A549 treated with AZD9567 at 1 μM for 4 hours (cell line): Measurements from ENCODE around the gene SLX1A. TPM values are rescaled to one million over a fixed set of nuclear protein-coding genes. Genes with fewer than 3 reads are reported as not detected.

Experiments
- total RNA-seq: library from RNA; stranded (reverse); fragments of 200-300 nt; extraction: Qiagen RNA extraction; gene quantifications from 5 replicates; pipeline ENCODE4 v1.2.3, GENCODE V29; 2022; ENCODE audit not compliant: insufficient read depth

SLX1A gene
- 7.2 to 29.2 TPM (median 20.1 TPM) in 5 replicates for total RNA-seq

GRCh38 chr16:30193615-30194014 is at the start of gene SLX1A, which contains the start of gene BOLA2B:
TSS of gene SLX1A (plus strand) at chr16:30193875. CDS start at chr16:30194085, 210 bp downstream.
TSS of gene BOLA2B (minus strand) at chr16:30193666. CDS start at chr16:30193595, 71 bp downstream.

DNA sequence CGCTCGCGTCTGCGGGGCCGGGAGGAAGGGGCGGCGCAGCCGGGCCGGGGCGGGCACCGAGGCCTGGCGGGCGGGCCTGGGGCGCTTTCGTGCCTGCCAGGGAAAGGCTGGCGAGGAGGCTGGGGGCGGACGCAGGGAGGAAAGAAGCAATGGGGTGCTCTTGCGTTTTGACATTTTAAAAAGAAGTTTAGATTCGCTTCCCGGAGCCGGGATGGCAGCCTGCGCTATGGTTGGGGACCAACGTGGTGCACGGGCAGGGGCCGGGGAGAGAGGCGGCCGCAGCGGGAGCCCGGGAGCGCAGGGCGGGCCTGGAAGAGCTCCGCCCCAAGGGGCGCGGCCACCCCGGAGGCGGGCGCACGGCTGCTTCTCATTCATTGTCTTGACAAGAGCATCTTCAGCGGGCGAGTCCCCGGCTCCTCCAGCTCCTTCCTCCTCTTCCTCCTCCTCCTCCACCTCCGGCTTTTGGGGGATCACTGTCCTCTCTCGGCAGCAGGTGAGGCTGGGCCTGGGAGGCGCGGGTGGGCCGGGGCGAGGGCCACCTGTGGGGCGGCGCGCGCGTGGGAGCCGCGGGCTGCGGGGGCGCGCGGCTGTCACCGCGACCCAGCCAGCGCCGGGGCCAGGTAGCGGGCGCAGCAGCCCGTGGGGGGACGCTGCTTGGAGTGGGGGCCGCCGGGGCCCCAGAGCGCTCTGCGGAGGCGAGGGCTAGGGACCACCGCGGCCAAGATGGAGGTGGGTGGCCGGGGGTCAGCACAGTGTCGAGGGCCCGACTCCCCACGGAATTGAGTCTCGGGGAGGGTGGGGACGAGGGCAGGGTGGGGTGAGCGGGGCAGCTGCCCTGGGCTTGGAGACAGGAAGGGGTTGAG is 10.2 kb upstream of the SLX1A start, which contains the start of gene CORO1A:
Gene CORO1A (plus strand): TSS at position 370 of the 863 bp plus-strand sequence. CDS start 1,608 bp downstream, outside the sequence.

GRCh38 chr16:30199049-30199448 is 5.4 kb downstream of the SLX1A start, which contains the start of gene SULT1A3:
TSS of gene SULT1A3 (plus strand) at chr16:30199255. CDS start at chr16:30200729, 1,474 bp downstream.

Other genes starting within 250 kb of the SLX1A start
- 80.6 to 98.0 TPM (median 93.6 TPM) in 5 replicates for gene TMEM219, start 231.8 kb upstream of the SLX1A start, total RNA-seq
- gene TAOK2, start 220.0 kb upstream of the SLX1A start, total RNA-seq, result 23.1 to 35.4 TPM (median 34.5 TPM) in 5 replicates
- 12.8 to 15.6 TPM (median 14.2 TPM) in 5 replicates for gene HIRIP3, start 198.3 kb upstream of the SLX1A start, total RNA-seq
- gene INO80E, start 197.6 kb upstream of the SLX1A start, total RNA-seq, result 87.3 to 104 TPM (median 98.6 TPM) in 5 replicates
- gene DOC2A, start 182.8 kb upstream of the SLX1A start, total RNA-seq, result 1.8 to 2.3 TPM (median 2.2 TPM) in 4 of 5 replicates, not detected in the other
- gene C16orf92, start 170.7 kb upstream of the SLX1A start, total RNA-seq, result not detected in 5 replicates
- 0.25 to 0.43 TPM (median 0.38 TPM) in 4 of 5 replicates, not detected in the other for gene TLCD3B, start 162.6 kb upstream of the SLX1A start, total RNA-seq
- 1,612 to 1,913 TPM (median 1,799 TPM) in 5 replicates for gene ALDOA, start 128.1 kb upstream of the SLX1A start, total RNA-seq
- gene PPP4C, start 117.9 kb upstream of the SLX1A start, total RNA-seq, result 138 to 146 TPM (median 142 TPM) in 5 replicates
- gene TBX6, start 102.0 kb upstream of the SLX1A start, total RNA-seq, result 0.12 to 0.32 TPM (median 0.22 TPM) in 4 of 5 replicates, not detected in the other
- gene YPEL3, start 97.7 kb upstream of the SLX1A start, total RNA-seq, result 6.1 to 8.0 TPM (median 7.7 TPM) in 5 replicates
- gene GDPD3, start 80.3 kb upstream of the SLX1A start, total RNA-seq, result 1.3 to 1.7 TPM (median 1.6 TPM) in 4 of 5 replicates, not detected in the other
- gene MAPK3, start 70.7 kb upstream of the SLX1A start, total RNA-seq, result 26.5 to 32.3 TPM (median 32.1 TPM) in 5 replicates
- 2.6 to 4.6 TPM (median 3.1 TPM) in 5 replicates for gene CORO1A, start 10.3 kb upstream of the SLX1A start, total RNA-seq
- gene BOLA2B, start 209 bp upstream of the SLX1A start, total RNA-seq, result 104 to 219 TPM (median 200 TPM) in 5 replicates
- gene SULT1A3, start 5.4 kb downstream of the SLX1A start, total RNA-seq, result 5.6 to 28.8 TPM (median 7.8 TPM) in 5 replicates
- 2.7 to 3.0 TPM (median 2.8 TPM) in 4 of 5 replicates, not detected in the other for gene NPIPB13, start 54.6 kb downstream of the SLX1A start, total RNA-seq
- 63.2 to 69.6 TPM (median 67.9 TPM) in 5 replicates for gene CD2BP2, start 161.4 kb downstream of the SLX1A start, total RNA-seq
- 20.4 to 31.0 TPM (median 30.3 TPM) in 5 replicates for gene TBC1D10B, start 176.6 kb downstream of the SLX1A start, total RNA-seq
- 0.14 to 0.69 TPM (median 0.57 TPM) in 3 of 5 replicates, not detected in the others for gene MYL11, start 180.9 kb downstream of the SLX1A start, total RNA-seq
- gene SEPTIN1, start 188.7 kb downstream of the SLX1A start, total RNA-seq, result 2.0 to 2.3 TPM (median 2.1 TPM) in 4 of 5 replicates, not detected in the other
- gene ZNF48, start 201.5 kb downstream of the SLX1A start, total RNA-seq, result 13.4 to 15.0 TPM (median 14.1 TPM) in 5 replicates
- 1.4 to 6.2 TPM (median 5.9 TPM) in 5 replicates for gene ZNF771, start 213.7 kb downstream of the SLX1A start, total RNA-seq
- 103 to 132 TPM (median 123 TPM) in 5 replicates for gene DCTPP1, start 236.2 kb downstream of the SLX1A start, total RNA-seq